ENCODE results near the gene CCNQ.

GRCh38 chrX:153583433-153583832 lies 15.5 kb downstream of the CCNQ start:
- TF ChIP-seq CTCF (IDR thresholded peaks at IDR 0.05; ENCODE audit: low read depth, low read length, poor library complexity, severe bottlenecking) (no peak), EZH2phosphoT487 (IDR thresholded peaks at IDR 0.05; ENCODE audit: borderline replicate concordance, low read length) (no peak)

Data from DOHH2 (cell line).